Astrocyte of the cerebellum (primary cell): ENCODE results near the gene PMPCA.

ENCODE experiments used
- DNase-seq: peaks from one replicate; pipeline ENCODE4 v3.0.0-alpha.2; 2011; ENCODE audit warnings: low read depth
- H3K4me3 ChIP-seq: 2 replicates; pipeline ENCODE4 v1.5.1; 2011; ENCODE audit warnings: mild to moderate bottlenecking, low read depth, low read length, moderate library complexity
- in situ Hi-C: cut with HindIII; loops from 2 replicates; pipeline ENCODE4 v1.10.0; 2017; ENCODE audit warnings: low sequenced_read_pairs
- TF ChIP-seq, protein P1 (sequence below): IDR thresholded peaks from 2 replicates; pipeline ENCODE4 v1.5.1; 2012; ENCODE audit warnings: low read length, low read depth, moderate library complexity, mild to moderate bottlenecking; ENCODE audit errors: missing control alignments

PMPCA gene, protein sequence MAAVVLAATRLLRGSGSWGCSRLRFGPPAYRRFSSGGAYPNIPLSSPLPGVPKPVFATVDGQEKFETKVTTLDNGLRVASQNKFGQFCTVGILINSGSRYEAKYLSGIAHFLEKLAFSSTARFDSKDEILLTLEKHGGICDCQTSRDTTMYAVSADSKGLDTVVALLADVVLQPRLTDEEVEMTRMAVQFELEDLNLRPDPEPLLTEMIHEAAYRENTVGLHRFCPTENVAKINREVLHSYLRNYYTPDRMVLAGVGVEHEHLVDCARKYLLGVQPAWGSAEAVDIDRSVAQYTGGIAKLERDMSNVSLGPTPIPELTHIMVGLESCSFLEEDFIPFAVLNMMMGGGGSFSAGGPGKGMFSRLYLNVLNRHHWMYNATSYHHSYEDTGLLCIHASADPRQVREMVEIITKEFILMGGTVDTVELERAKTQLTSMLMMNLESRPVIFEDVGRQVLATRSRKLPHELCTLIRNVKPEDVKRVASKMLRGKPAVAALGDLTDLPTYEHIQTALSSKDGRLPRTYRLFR

DNA sequence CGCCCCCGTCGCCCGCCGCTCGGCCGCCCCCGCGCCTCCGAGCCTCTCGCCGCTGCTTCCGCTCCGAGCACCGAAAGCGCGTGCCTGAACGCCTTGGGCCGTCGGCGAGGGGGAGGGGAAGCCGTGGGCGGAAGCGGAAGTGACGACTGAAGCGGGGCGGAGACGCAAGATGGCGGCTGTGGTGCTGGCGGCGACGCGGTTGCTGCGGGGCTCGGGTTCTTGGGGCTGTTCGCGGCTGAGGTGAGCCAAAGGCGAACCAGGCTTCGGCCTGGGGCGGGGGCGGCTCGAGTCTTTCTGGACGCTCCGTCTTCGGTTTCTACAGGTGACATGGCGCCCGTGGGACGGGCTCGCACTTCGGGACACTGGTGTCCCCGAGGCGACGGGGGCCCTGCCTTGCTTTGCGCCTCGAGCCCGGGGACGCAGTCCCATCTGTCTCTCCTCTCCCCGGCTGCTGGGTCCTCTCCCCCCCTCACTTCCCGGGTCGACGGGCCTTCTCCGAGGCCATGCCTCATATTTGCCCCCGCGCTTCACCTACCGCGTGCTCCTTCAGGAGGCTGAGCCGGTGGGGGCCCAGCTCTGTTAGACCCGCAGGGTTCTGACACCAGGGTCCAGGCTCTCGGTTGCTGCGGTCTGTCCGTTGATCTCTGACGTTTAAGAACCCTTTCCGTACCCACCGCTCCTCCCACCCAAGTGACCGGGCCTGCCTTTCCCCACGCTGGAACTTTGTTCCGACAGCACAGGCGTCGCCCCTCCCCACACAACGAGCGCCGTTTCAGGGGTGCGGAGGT, at the start of gene PMPCA, which contains the start of gene ENTR1:
TSS of gene PMPCA (plus strand) at position 159 of the 788 bp plus-strand sequence. CDS start at position 170, 11 bp downstream.
TSS of gene ENTR1 (minus strand) at position 115 of the 788 bp plus-strand sequence. CDS start 217 bp downstream, outside the sequence.
- in situ Hi-C loops: no loop called here
- H3K4me3 ChIP-seq: peak within 1 kb of the TSS; percentile 99
- TF ChIP-seq, protein P1, sequence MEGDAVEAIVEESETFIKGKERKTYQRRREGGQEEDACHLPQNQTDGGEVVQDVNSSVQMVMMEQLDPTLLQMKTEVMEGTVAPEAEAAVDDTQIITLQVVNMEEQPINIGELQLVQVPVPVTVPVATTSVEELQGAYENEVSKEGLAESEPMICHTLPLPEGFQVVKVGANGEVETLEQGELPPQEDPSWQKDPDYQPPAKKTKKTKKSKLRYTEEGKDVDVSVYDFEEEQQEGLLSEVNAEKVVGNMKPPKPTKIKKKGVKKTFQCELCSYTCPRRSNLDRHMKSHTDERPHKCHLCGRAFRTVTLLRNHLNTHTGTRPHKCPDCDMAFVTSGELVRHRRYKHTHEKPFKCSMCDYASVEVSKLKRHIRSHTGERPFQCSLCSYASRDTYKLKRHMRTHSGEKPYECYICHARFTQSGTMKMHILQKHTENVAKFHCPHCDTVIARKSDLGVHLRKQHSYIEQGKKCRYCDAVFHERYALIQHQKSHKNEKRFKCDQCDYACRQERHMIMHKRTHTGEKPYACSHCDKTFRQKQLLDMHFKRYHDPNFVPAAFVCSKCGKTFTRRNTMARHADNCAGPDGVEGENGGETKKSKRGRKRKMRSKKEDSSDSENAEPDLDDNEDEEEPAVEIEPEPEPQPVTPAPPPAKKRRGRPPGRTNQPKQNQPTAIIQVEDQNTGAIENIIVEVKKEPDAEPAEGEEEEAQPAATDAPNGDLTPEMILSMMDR: no peak
- peak; percentile 64 for DNase-seq

DNA sequence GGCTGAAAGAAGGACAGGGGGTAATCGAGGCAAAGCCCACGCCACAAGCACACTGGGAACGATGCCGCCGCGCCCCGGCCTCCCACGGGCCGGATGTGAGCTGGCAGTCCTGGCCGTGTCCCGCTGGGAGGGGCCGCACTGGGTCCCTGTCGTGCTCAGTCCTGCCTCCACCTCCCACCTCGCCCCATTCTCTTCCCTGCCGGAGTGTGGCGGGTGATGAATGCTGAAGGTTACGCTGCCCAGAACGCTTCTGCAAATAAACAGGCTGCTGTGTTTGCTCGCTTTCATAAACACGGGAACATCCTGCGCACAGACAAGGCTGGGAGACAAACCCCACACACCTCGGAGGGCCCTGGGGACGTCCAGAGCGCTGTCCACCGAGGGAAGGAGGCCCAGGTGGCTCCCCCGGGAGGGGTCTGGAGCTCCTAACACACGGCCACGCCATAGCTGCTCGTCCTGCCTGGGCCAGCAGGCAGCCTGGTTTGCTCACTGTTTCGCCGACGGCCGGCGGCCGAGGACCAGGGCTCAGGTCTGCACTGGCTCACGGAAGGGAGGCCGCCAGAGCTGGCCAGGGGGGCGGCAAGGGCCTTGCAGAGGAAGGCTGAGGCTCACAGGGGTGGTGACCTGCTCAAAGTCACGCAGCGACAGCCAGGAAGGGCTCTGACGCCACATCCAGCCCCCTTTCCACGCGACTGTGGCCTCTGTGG, 49.3 kb upstream of the PMPCA start:
- in situ Hi-C loops: loop anchor here (10.0 kb wide), 1 partner anchor 86 kb away; no protein-coding TSS in a partner anchor
- TF ChIP-seq, protein P1: no peak
- DNase-seq: no peak
- H3K4me3 ChIP-seq: no peak overlapping the region

DNA sequence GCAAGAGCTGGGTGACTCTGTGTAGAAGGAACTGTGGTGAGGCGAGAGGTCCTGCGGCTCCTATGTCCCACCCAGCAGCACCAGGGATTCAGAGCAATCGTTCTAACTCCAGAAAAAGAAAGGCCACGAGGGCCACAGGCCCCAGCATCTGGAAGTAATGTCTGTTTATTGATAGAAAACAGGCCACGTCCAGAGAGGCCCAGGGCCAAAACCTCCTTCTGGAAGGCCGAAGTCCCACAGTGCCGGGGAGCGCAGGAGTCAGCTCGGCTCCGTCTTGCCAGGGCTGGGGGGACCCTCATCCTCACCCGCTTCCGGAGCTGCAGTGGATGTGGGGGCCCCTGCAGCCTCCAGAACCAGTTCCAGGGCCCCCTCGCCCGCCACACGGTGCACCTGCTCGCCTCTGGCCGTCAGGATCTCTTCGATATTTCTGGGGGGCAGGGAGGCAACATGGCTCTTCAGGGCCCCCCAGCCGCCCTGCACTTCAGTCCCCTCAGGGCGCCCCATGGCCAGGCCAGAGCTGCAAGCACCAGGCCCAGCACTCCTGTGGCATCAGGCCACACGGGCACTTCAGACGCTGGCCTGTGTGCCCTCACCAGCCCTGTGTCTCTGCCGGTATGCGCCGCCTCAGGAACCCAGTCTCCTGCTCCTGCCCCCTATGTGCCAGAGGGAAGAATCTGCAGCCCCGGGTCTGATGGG, 48.6 kb upstream of the PMPCA start:
- no peak overlapping the region for H3K4me3 ChIP-seq
- in situ Hi-C loops: loop anchor here (10.0 kb wide), 1 partner anchor 87 kb away; no protein-coding TSS in a partner anchor
- DNase-seq: no peak
- TF ChIP-seq, protein P1: no peak

DNA sequence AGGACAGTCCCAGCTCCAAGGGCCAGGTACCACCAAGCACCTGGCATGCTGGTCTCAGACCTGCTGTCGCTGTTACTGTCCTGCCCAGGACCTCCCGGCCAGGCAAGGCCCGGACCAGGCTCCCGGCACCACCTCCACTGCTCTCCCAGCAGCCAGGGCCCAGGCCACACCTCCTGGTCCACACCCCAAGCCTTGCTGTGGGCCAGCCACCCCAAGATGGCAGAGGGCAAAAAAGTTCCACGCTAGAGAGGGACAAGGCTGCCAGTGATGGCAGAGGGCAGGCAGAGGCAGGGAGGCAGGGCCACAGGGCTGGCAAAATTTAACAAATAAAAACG, 48.0 kb upstream of the PMPCA start:
- in situ Hi-C loops: loop anchor here (10.0 kb wide), 1 partner anchor 88 kb away; no protein-coding TSS in a partner anchor
- no peak for DNase-seq
- TF ChIP-seq, protein P1: no peak
- no peak overlapping the region for H3K4me3 ChIP-seq

DNA sequence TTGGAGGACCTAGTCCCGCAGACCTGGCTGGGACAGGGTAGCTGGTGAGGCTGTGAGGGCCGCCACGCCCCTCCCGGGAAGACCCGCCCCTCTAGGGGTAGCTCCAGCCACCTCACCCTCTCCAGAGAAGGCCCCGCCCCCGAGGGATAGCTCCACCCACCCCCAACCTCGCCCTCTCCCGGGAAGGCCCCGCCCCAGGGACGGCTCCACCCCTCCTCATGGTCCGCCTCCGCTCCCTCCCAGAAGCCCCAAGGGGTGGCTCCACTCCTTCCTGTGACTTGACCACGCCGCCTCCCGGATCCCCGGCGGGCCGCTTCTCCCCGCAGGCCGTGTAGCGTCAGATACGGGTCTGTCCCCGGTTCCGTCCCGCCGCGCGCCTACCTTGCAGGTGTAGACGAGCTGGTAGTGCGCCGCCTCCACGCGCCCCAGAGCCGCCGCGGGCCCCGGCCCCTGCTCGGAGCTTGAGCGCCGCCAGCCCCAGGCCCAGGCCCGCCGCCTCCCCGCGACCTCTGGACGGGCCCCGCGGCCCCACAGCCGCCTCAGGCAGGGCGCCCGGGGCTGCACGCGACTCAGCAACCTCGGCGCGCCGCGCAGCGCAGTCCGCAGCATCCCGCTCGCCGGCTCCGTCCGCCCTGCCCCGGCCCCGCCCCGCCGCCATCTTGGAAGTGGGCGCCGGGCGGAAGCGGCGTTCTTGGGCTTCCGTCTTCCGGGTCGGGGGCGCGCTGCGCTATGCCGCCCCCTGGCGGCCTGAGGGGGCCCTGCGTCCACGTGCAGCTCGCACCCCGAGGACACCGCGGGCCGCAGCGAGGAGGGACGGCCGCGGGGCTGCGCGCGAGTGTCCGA, 47.1 kb upstream of the PMPCA start, which contains the start of gene DNLZ:
TSS of gene DNLZ (minus strand) at position 639 of the 843 bp plus-strand sequence. CDS start at position 609, 30 bp downstream.
- in situ Hi-C loops: loop anchor here (10.0 kb wide), 1 partner anchor 89 kb away; no protein-coding TSS in a partner anchor
- peak; percentile 81 for DNase-seq
- TF ChIP-seq, protein P1: peak; percentile 85
- H3K4me3 ChIP-seq: peak within 1 kb of the TSS; percentile 60
